ENCODE data around the gene MBNL1. TPM values are rescaled to one million over a fixed set of nuclear protein-coding genes. Genes with fewer than 3 reads are reported as not detected.

The MBNL1 gene
- total RNA-seq, 2 donors from 2014 or later: 1.3 to 4.9 TPM

GRCh38 chr3:152281133-152281713 is 12.5 kb downstream of the MBNL1 start:
- no peak for DNase-seq
- H3K9me3 ChIP-seq (ENCODE audit: control insufficient read depth, low read length): no peaks in the 10 kb centered on the region
- no peak overlapping the region for H3K9ac ChIP-seq (ENCODE audit: extremely low read depth, low read length, poor library complexity, severe bottlenecking)
- H3K4me1 ChIP-seq (ENCODE audit: control insufficient read depth, insufficient read depth, low read length): peaks cover 6% of the 10 kb centered on the region
- no peak overlapping the region for H3K4me3 ChIP-seq (ENCODE audit: low read length)
- no peak overlapping the region for H3K27ac ChIP-seq (ENCODE audit: low read depth, low read length)
- Mint-ChIP-seq H3K4me1 (peaks cover 9% of the 10 kb centered on the region), H3K27ac (no peak overlapping the region), H3K36me3 (ENCODE audit: low read depth) (no peaks in the 10 kb centered on the region), H3K9me3 (no peaks in the 10 kb centered on the region), H3K27me3 (ENCODE audit: insufficient read depth) (peaks cover 73% of the 10 kb centered on the region), H3K4me3 (no peak overlapping the region)
- 57 to 80% methylated on average over 1 to 2 of the region's 2 CpGs for WGBS, 2 experiments (ENCODE audit: insufficient coverage in 1 of 2, insufficient read length in 1 of 2)
- peaks cover 94% of the 10 kb centered on the region for H3K27me3 ChIP-seq (ENCODE audit: control insufficient read depth, insufficient read depth, low read length, poor library complexity, severe bottlenecking)
- TF ChIP-seq, protein P1, sequence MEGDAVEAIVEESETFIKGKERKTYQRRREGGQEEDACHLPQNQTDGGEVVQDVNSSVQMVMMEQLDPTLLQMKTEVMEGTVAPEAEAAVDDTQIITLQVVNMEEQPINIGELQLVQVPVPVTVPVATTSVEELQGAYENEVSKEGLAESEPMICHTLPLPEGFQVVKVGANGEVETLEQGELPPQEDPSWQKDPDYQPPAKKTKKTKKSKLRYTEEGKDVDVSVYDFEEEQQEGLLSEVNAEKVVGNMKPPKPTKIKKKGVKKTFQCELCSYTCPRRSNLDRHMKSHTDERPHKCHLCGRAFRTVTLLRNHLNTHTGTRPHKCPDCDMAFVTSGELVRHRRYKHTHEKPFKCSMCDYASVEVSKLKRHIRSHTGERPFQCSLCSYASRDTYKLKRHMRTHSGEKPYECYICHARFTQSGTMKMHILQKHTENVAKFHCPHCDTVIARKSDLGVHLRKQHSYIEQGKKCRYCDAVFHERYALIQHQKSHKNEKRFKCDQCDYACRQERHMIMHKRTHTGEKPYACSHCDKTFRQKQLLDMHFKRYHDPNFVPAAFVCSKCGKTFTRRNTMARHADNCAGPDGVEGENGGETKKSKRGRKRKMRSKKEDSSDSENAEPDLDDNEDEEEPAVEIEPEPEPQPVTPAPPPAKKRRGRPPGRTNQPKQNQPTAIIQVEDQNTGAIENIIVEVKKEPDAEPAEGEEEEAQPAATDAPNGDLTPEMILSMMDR (conservative IDR thresholded peaks at IDR 0.05): no peak
- no peaks in the 10 kb centered on the region for H3K36me3 ChIP-seq (ENCODE audit: control insufficient read depth, insufficient read depth, low read length)

GRCh38 chr3:152282813-152283212 is 14.1 kb downstream of the MBNL1 start:
- Histone ChIP-seq H3K27ac (ENCODE audit: low read depth, low read length) (no peak overlapping the region), H3K27me3 (ENCODE audit: control insufficient read depth, insufficient read depth, low read length, poor library complexity, severe bottlenecking) (peaks cover 83% of the 10 kb centered on the region), H3K36me3 (ENCODE audit: control insufficient read depth, insufficient read depth, low read length) (no peaks in the 10 kb centered on the region), H3K4me1 (ENCODE audit: control insufficient read depth, insufficient read depth, low read length) (peaks cover 6% of the 10 kb centered on the region), H3K4me3 (ENCODE audit: low read length) (no peak overlapping the region), H3K9me3 (ENCODE audit: control insufficient read depth, low read length) (no peaks in the 10 kb centered on the region), H3K9ac (ENCODE audit: extremely low read depth, low read length, poor library complexity, severe bottlenecking) (no peak overlapping the region)
- WGBS, 2 experiments (ENCODE audit: insufficient coverage in 1 of 2, insufficient read length in 1 of 2): 92% methylated on average over 1 of the region's 1 CpG; no CpG with 5 or more reads in 1 of the 2 experiments
- no peaks in the 10 kb centered on the region for H3K9me3 Mint-ChIP-seq
- H3K27me3 Mint-ChIP-seq (ENCODE audit: insufficient read depth): peaks cover 64% of the 10 kb centered on the region
- no peak overlapping the region for H3K27ac Mint-ChIP-seq
- TF ChIP-seq, protein P1 (conservative IDR thresholded peaks at IDR 0.05): no peak
- no peak overlapping the region for H3K4me3 Mint-ChIP-seq
- no peak for DNase-seq
- H3K4me1 Mint-ChIP-seq: peaks cover 9% of the 10 kb centered on the region
- no peaks in the 10 kb centered on the region for H3K36me3 Mint-ChIP-seq (ENCODE audit: low read depth)

GRCh38 chr3:152283492-152284381 is 15.0 kb downstream of the MBNL1 start:
- DNase-seq: no peak
- Histone ChIP-seq H3K9me3 (ENCODE audit: control insufficient read depth, low read length) (no peaks in the 10 kb centered on the region), H3K36me3 (ENCODE audit: control insufficient read depth, insufficient read depth, low read length) (no peaks in the 10 kb centered on the region), H3K4me3 (ENCODE audit: low read length) (no peak overlapping the region), H3K4me1 (ENCODE audit: control insufficient read depth, insufficient read depth, low read length) (peaks cover 6% of the 10 kb centered on the region), H3K27me3 (ENCODE audit: control insufficient read depth, insufficient read depth, low read length, poor library complexity, severe bottlenecking) (peaks cover 83% of the 10 kb centered on the region), H3K27ac (ENCODE audit: low read depth, low read length) (no peak overlapping the region), H3K9ac (ENCODE audit: extremely low read depth, low read length, poor library complexity, severe bottlenecking) (no peak overlapping the region)
- Mint-ChIP-seq H3K9me3 (no peaks in the 10 kb centered on the region), H3K4me3 (no peak overlapping the region), H3K27ac (no peak overlapping the region), H3K36me3 (ENCODE audit: low read depth) (no peaks in the 10 kb centered on the region), H3K27me3 (ENCODE audit: insufficient read depth) (peaks cover 54% of the 10 kb centered on the region), H3K4me1 (peaks cover 9% of the 10 kb centered on the region)
- no CpG with 5 or more reads among the region's 2 CpGs for WGBS, 2 experiments (ENCODE audit: insufficient coverage in 1 of 2, insufficient read length in 1 of 2)
- TF ChIP-seq, protein P1 (conservative IDR thresholded peaks at IDR 0.05): no peak
